Colonic mucosa (tissue), 4 donors: ENCODE data around the gene CUX1. TPM values are rescaled to one million over a fixed set of nuclear protein-coding genes. Genes with fewer than 3 reads are reported as not detected.

Experiments
- DNase-seq: peaks from one replicate; pipeline ENCODE4 v3.0.0-alpha.2; 2020
- H3K27ac ChIP-seq: fragments of 200-600 bp; one replicate; pipeline ENCODE4 v1.8.0; 2021
- H3K27me3 ChIP-seq: fragments of 200-600 bp; one replicate; pipeline ENCODE4 v1.8.0; 2021
- H3K36me3 ChIP-seq: fragments of 200-600 bp; one replicate; pipeline ENCODE4 v1.8.0; 2021
- H3K4me1 ChIP-seq: fragments of 200-600 bp; one replicate; pipeline ENCODE4 v1.8.0; 2021; ENCODE audit warnings: mild to moderate bottlenecking
- H3K4me3 ChIP-seq: fragments of 200-600 bp; one replicate; pipeline ENCODE4 v1.8.0; 2021
- H3K9ac ChIP-seq, 2 donors: one replicate each; pipeline ENCODE4 v1.7.0; 2013; ENCODE audit warnings: control low read depth in 2 of 2, low read depth in 2 of 2, low read length in 2 of 2
- H3K9me3 ChIP-seq: fragments of 200-600 bp; one replicate; pipeline ENCODE4 v1.8.0; 2021
- intact Hi-C: fragments of 100-400 bp; cut with DNase I; formaldehyde crosslinking; loops from one replicate; pipeline ENCODE4 v1.14.1; 2022
- total RNA-seq, 2 donors: library from RNA; stranded (reverse); fragmentation: NEBNext Ultra II Directional in 1 of 2; extraction: Animal tissue kit (Norgen Biotek cat#: 25700) in 1 of 2; gene quantifications; one replicate each; pipeline ENCODE4 v1.2.1, GENCODE V29; 2021
- TF ChIP-seq, protein P1 (sequence below): fragments of 200-600 bp; IDR thresholded peaks from one replicate; pipeline ENCODE4 v1.8.0; 2022; ENCODE audit warnings: antibody characterized with exemption, mild to moderate bottlenecking
- donor health status: healthy.
- donor health status: DM: no; HTN: no; CAD: no.
- donor health status: DM: no; HTN: no; CAD: no.

The CUX1 gene
- total RNA-seq, 2 donors from 2014 or later = 68.5 to 97.5 TPM

GRCh38 chr7:102094316-102094650 lies 276.9 kb downstream of the CUX1 start:
- DNase-seq = peak; percentile 16
- no peaks in the 10 kb centered on the region for H3K27me3 ChIP-seq
- TF ChIP-seq, protein P1, sequence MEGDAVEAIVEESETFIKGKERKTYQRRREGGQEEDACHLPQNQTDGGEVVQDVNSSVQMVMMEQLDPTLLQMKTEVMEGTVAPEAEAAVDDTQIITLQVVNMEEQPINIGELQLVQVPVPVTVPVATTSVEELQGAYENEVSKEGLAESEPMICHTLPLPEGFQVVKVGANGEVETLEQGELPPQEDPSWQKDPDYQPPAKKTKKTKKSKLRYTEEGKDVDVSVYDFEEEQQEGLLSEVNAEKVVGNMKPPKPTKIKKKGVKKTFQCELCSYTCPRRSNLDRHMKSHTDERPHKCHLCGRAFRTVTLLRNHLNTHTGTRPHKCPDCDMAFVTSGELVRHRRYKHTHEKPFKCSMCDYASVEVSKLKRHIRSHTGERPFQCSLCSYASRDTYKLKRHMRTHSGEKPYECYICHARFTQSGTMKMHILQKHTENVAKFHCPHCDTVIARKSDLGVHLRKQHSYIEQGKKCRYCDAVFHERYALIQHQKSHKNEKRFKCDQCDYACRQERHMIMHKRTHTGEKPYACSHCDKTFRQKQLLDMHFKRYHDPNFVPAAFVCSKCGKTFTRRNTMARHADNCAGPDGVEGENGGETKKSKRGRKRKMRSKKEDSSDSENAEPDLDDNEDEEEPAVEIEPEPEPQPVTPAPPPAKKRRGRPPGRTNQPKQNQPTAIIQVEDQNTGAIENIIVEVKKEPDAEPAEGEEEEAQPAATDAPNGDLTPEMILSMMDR = no peak
- no peaks in the 10 kb centered on the region for H3K4me1 ChIP-seq
- intact Hi-C loops = no loop called here
- no peak overlapping the region for H3K4me3 ChIP-seq
- no peaks in the 10 kb centered on the region for H3K36me3 ChIP-seq
- no peaks in the 10 kb centered on the region for H3K9me3 ChIP-seq
- peak overlapping the region in 1 of 2 donors; percentile 66 for H3K9ac ChIP-seq
- peak overlapping the region; percentile 5 for H3K27ac ChIP-seq

DNA sequence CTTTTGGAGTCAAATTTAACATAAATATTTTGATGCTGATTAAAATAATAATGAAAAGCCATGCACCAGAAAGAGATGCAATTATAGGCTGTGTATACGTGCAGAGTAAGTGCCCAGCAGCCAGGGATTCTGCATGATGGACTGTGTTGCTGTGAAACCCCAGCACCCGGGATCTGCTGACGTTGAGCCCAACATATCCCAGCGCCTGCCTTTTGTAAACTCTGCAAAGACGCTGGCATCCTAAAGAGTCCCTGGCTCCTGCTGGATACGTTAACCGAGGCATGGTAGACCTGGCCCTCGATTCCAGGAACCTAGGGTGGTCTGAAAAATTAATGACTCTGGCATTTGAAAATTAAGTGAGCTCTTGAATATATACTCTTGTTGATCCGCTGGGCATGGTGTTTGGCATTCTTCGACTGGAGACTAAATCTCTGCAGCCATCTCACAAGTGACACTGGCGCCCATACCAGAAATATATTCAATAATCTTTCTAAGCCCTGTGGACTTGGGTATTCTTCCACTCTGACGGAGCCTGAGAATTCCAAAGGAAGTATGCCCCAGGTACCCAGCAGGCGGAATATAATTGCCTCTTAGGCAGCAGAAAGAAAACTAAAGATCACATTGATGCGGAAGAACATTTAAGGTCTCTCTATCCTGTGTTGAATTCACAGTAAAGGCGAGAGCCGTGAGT lies 278.0 kb downstream of the CUX1 start:
- Histone ChIP-seq H3K27ac (no peak overlapping the region), H3K4me1 (no peaks in the 10 kb centered on the region), H3K9me3 (no peaks in the 10 kb centered on the region), H3K36me3 (no peaks in the 10 kb centered on the region), H3K9ac (no peak overlapping the region), H3K27me3 (no peaks in the 10 kb centered on the region), H3K4me3 (no peak overlapping the region)
- TF ChIP-seq, protein P1 = no peak
- peak; percentile 16 for DNase-seq
- intact Hi-C loops = no loop called here

- Histone ChIP-seq H3K4me3 (no peak overlapping the region), H3K4me1 (no peaks in the 10 kb centered on the region), H3K36me3 (no peaks in the 10 kb centered on the region), H3K9me3 (no peaks in the 10 kb centered on the region), H3K9ac (no peak overlapping the region), H3K27me3 (no peaks in the 10 kb centered on the region), H3K27ac (no peak overlapping the region)
- TF ChIP-seq, protein P1 = no peak
- intact Hi-C loops = no loop called here
- DNase-seq = peak; percentile 16
Observed at GRCh38 chr7:102096012-102096332, 278.5 kb downstream of the CUX1 start.

DNA sequence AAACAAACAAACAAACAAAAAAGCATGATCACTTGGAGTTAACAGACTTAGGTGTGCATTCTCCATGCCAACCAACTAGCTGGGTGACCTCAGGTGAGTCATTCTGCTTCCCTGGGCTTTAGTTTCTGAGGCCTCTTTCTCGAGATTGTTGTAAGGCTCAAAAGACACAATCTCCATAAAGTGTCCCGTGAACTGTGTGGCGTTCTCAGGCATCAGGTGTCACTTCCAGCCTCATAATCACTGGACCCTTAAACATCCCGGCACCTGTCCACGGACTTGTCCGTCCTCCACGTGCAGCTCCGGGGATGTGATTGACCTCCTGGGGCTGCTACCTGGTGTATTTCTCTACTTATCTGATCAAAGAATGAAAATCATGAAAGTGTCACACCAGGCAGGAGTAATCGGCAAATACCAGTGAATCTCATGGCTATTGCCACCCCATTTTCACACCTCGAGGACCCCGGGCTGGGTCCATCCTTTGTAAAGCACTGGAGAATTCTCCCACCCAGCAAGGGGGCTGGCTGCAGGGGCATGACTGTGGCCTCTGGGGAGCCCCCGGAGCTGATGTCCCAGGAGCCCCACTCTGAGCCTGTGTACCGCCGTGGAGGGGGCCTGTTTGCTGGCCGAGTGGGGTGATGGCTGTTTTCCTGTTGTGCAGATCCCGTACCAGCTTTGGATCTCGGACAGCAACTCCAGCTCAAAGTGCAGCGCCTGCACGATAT lies 279.4 kb downstream of the CUX1 start:
- Histone ChIP-seq H3K27me3 (no peaks in the 10 kb centered on the region), H3K36me3 (no peaks in the 10 kb centered on the region), H3K9me3 (no peaks in the 10 kb centered on the region), H3K9ac (peak overlapping the region in 1 of 2 donors; percentile 68), H3K4me1 (no peaks in the 10 kb centered on the region), H3K27ac (peak overlapping the region; percentile 51), H3K4me3 (no peak overlapping the region)
- intact Hi-C loops = no loop called here
- DNase-seq = no peak
- TF ChIP-seq, protein P1 = no peak

- H3K4me3 ChIP-seq = no peak overlapping the region
- H3K9me3 ChIP-seq = no peaks in the 10 kb centered on the region
- H3K9ac ChIP-seq = peak overlapping the region in 1 of 2 donors; percentile 73
- intact Hi-C loops = no loop called here
- peak; percentile 58 for DNase-seq
- no peaks in the 10 kb centered on the region for H3K36me3 ChIP-seq
- H3K4me1 ChIP-seq = no peaks in the 10 kb centered on the region
- H3K27me3 ChIP-seq = no peaks in the 10 kb centered on the region
- TF ChIP-seq, protein P1 = no peak
- H3K27ac ChIP-seq = peak overlapping the region; percentile 51
Observed at GRCh38 chr7:102097601-102098161, 280.3 kb downstream of the CUX1 start.
